ENCODE data around the gene USHBP1.
A peak's percentile ranks its signal among the peaks of the same experiment; 100 is the strongest.
"Not testable (repeated sequence)": the region's sequence is repeated elsewhere in the genome, so short reads cannot be mapped to it uniquely, and the experiment has no call there.

Gene USHBP1

DNA sequence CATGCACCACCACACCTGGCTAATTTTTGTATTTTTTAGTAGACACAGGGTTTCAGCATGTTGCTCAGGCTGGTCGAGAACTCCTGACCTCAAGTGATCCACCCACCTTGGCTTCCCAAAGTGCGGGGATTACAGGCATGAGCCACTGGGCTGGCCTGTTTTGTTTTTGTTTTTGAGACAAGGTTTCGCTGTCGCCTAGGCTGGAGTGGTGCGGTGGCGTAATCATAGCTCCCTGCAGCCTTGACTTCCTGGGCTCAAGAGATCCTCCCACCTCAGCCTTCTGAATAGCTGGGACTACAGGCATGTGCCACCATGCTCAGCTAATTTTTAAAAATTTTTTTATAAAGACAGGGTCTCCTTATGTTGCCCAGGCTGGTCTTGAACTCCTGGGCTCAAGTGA lies 31.0 kb upstream of the USHBP1 start:
- not testable (repeated sequence) for DNase-seq (ENCODE audit: low read depth in 2 of 2)

DNA sequence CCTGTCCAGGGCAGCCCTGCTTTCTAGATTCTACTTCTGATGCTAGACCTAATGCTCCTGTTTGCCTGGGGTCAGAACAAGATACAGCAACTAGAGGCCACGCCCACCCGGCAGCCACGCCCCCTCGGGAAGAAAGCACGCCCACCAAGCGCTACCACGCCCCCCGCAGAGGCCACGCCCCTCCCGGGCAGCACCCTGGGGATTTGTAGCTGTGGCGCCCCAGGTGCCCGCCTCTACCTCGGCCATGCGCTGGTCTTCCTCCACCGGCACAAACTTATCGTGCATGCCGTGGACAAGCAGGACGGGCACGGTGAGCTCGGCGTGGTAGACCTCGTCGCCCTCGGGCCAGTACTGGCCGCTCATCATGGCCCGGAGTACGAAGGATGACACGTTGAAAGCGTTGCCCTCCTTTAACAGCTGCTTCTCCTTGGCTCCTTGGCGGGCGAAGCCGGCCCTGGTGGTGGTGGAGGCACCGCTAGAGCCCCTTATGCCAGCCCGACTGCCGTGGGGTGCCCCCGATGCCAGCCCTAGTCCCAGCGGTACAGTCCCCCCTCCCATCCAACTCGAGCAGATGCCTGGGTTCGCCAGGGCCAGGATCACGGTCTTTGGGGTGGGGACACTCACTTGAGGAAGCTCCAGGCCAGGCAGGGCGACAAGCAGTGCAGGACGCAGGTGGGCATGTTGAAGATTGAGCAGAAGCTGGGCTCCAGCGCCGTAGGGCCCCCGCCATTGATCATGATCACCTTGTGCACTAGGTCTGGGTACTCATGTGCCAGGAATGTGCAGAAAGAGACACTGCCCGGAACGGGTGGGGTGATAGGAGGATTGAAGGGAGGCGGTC lies 29.7 kb upstream of the USHBP1 start:
- DNase-seq (ENCODE audit: low read depth in 2 of 2): peak in 1 of 2 donors; percentile 20

DNA sequence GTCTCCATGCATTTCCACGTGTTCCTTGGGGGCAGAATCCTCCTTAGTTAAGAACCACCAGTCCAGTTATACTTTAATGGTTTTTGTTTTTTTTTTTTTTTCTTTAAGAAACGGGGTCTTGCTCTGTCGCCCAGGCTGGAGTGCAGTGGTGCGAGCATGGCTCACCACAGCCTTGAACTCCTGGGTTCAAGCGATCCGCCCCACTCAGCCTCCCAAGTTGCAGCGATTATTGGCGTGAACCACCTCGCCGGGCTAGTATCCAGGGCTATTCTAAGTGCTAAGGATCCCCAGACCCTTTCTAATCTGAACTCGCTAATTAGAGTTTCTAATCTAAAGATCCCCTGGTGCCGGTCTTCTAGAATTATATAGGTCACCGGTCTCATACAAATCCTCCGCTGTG lies 29.1 kb upstream of the USHBP1 start:
- no peak for DNase-seq (ENCODE audit: low read depth in 2 of 2)

DNA sequence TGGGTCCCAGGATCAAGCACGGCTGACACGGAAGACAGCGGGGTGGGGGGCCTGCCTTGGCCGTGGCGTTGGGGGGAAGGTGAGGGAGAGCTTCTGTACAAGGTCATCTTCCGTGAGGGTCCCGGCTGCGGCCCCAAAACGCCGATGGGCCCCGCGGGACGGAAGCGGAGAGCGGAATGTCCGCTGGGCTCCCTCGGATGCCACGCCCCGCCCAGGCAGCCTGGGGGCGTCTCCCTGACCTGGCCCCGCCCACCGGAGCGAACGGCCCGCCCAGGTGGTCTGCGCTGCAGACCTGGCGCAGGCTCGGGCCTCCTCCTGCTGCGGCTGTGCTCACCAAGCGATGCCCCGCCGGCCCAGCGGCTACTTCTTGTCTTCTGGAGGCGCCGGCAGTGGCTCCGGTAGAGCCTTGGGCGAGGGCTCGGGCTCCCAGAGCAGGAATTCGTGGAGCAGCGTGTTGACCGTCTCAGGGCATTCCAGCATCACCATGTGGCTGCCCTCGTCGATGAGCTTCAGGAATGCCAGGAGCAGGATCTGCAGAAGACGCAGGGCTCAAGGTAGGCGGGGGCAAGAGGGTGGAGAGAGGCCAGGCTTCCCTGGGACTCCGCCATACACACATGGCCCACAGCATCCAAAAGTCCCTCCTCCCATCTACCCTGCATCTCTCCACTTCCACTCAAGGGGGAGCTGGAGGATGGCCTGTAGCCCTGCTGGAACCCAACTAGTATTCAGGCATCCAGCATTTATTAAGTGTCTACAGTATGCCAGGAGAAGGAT lies 27.9 kb upstream of the USHBP1 start:
- peak; percentile 59 to 64 for DNase-seq (ENCODE audit: low read depth in 2 of 2)

DNA sequence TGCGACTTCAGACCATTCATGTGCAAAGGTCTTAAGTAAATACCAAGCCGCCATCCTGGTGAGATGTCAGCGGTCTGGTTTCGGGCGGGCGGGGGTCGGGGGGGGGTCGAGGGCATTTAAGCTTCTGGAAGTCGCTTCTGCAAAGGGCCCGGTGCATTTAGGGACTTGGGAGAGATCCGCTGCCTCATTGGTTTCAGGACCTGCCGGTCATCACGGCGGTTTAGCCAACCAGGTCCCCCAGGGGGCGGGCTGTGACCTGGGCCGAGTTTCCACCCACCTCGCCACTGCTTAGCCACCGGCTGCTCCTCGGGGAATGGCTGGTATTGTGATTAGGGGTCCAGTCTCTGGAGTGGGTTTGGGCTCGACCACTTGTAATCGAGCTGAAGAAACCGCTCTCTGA lies 24.9 kb upstream of the USHBP1 start:
- DNase-seq (ENCODE audit: low read depth in 2 of 2): peak in 1 of 2 donors; percentile 25

DNA sequence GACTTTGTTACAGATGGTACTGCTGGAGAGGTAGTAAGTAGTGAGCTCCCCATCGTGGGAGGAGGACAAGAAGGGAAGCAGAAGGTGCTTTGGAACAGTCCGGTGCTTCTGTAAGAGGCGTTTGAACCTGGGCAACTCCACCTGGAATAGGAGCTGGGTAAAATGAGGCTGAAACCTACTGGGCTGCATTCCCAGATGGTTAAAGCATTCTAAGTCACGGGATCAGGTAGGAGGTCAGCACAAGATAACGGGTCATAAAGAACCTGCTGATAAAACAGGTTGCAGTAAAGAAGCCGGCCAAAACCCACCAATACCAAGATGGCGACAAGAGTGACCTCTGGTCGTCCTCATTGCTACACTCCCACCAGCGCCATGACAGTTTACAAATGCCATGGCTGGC lies 22.2 kb upstream of the USHBP1 start:
- no peak for DNase-seq (ENCODE audit: low read depth in 2 of 2)

DNA sequence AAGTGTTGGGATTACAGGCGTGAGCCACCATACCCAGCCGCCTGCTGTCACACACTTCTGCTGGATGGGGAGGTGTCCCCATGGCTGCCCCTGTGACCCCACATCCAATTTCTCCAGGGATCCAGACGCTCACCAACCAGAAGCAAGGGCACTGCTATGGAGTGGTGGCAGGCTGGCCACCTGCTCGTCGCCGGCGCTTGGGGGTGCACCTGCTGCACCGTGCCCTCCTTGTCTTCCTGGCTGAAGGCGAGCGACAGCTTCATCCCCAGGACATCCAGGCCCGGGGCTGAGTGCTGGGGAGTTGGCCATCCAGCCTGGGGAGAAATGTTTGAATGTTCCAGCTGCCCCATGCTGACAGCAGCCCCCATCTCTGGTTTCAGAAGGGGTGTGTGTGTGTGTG lies 21.7 kb upstream of the USHBP1 start:
- DNase-seq (ENCODE audit: low read depth in 2 of 2): no peak

DNA sequence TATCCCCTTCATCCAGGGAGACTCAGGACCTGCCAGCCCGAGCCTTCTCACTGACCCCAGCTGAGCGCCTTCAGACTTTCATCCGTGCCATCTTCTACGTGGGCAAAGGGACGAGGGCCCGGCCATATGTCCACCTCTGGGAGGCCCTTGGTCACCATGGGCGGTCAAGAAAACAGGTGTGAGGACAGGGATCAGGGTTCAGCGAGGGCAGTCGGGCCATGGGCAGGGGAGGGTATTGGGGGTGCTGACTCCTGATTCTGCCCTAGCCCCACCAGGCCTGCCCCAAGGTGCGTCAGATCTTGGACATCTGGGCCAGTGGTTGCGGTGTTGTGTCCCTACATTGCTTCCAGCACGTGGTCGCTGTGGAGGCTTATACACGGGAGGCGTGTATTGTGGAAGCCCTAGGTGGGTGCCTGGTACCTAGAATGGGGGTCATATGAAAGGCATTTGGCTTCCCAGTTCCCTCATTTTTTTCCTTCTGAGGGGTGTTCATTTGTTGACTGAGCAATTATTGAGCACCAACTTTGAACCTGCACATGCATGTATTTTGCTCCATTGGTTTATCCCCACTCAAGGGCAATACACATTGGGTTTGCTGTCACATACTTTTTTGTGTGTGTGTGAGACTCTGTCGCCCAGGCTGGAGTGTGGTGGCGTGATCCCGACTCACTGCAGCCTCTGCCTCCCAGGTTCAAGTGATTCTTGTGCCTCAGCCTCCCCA lies 21.0 kb upstream of the USHBP1 start:
- no peak for DNase-seq (ENCODE audit: low read depth in 2 of 2)

DNA sequence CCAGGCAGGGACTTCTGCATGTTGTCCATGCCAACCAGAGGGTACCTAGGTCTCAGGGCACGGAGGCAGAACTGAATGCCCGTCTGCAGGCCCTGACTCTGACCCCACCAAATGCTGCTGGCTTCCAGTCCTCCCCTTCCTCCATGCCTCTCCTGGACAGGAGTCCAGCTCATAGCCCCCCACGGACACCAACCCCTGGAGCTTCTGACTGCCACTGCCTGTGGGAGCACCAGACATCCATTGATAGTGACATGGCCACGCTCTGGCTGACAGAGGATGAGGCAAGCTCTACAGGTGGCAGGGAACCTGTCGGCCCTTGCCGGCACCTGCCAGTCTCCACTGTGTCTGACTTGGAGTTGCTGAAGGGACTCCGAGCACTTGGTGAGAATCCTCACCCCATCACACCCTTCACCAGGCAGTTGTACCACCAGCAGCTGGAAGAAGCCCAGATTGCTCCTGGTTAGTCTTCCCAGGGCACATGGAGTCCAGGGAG lies 19.0 kb upstream of the USHBP1 start:
- no peak for DNase-seq (ENCODE audit: low read depth in 2 of 2)

DNA sequence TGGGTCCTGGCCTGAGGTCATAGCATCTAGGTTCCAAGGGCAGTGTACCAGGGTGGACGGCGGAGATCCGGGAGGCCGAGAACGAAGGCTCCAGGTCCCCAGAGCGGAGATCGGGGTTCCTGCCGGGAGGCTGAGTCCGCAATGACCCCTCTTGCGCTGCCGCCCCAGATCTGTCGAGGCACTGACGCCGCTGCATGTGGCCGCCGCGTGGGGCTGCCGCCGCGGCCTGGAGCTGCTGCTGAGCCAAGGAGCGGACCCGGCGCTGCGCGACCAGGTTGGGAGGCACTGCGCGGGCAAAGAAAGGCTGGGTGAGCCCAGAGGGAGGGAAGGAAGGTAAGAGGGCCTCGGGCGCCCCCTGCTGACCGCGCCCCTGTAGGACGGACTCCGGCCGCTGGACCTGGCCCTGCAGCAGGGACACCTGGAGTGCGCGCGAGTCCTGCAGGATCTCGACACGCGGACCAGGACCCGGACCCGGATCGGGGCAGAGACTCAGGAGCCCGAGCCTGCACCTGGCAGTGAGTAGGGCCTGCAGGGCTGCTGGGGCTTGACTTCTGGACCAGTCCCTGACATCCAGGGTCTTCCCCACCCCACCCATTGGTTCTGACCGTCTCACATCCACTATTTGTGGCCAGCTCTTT lies 18.1 kb upstream of the USHBP1 start:
- peak; percentile 45 to 70 for DNase-seq (ENCODE audit: low read depth in 2 of 2)

DNA sequence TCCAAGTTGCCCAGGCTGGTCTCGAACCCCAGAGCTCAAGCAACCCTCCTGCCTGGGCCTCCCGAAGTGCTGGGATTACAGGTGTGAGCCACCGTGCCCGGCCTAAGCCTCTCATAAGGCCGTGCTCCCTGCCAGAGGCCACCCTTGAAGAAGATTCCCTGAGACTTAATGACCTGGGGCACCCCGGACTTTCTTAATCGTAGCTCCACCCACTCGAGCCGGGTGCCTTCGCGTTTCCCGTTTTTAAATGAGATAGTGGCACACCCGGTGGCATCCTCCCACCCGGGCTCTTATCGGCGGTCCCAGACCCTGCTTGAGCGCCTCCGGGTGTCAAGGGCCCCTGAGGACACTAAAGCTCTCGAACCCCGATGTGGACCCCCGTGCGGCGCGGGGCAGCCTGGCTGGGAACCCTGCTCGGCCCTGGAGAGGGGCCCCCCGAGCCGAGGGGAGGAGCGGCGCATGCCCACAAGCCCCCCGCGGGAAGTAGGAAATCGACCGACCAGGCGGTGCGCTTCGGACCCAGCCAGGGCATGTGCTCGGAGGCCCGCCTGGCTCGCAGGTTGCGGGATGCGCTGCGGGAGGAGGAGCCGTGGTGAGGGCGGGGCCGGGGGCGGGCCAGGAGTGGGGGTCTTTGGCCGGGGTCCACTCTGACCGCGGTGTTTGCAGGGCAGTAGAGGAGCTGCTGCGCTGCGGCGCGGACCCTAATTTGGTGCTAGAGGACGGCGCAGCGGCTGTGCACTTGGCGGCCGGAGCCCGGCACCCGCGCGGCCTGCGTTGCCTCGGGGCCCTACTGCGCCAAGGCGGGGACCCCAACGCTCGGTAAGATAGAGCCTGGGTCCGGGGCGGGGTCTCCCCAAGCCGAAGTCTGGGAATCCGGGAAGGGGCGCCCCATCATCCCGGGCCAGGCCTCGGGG lies 17.1 kb upstream of the USHBP1 start, which contains the start of gene ANKLE1:
Gene ANKLE1, plus strand, starts transcription at position 511 of the 914 bp plus-strand sequence. Its CDS starts 20 bp downstream, at position 531.
- DNase-seq (ENCODE audit: low read depth in 2 of 2): peak in 1 of 2 donors; percentile 11

DNA sequence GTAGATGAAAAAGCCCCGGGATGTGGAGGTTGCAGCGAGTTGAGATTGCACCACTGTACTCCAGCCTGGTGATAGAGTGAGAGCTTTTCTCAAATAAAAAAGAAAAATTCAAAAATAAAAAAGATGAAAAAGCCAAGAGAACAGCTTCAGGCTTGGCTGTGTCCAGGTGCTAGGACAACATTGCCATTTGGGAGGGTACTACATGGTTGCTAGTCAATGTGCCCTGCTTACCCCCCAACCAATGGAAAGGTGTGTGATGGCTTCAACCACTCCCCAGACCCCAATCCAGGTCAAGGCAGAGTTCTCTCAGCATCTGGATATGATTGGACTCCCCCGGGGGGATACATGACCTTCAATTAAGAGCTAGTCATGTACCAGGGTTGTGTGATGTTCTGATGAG lies 14.9 kb upstream of the USHBP1 start:
- DNase-seq (ENCODE audit: low read depth in 2 of 2): no peak

DNA sequence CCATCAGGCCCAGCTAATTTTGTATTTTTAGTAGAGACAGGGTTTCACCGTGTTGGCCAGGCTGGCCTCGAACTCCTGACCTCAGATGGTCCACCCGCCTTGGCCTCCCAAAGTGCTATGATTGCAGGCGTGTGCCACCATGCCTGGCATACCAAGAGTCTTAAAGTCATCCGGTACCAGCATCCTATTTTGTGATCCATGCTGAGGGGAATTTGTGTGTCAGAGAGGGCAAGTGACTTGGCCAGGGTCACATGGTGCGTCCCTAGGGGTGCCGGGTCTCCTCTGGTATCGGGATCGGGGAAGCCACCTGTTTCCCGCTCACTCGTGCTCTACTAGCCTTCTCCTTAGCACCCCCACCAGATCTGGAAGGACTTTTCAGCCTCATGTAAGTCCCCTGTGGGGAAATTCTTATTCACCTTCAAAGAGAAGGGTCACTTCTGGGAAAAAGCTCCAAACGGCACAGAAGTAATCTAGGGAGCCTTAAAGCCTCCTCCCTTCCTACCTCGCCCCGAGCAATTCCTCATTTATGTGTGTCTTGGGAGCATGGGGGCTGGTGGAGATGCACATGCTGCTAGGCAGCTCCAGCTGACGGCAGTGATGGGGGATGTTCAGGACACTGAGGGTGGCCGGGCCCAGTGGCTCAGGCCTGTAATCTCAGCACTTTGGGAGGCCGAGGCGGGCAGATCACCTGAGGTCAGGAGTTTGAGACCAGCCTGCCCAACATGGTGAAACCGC lies 11.1 kb upstream of the USHBP1 start:
- no peak for DNase-seq (ENCODE audit: low read depth in 2 of 2)

DNA sequence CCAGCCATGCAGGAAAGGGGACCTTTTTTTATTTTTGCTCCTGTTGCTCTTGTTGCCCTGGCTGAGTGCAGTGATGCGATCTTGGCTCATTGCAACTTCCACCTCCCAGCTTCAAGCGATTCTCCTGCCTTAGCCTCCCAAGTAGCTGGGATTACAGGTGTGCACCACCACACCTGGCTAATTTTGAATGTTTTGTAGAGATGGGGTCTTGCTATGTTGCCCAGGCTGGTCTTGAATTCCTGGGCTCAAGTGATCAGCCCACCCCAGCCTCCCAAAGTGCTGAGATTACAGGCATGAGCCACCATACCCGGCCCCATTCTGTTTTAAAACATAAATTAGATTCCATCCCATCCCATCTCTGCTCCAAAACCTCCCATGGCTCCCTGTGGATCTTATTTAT lies 10.3 kb upstream of the USHBP1 start:
- not testable (repeated sequence) for DNase-seq (ENCODE audit: low read depth in 2 of 2)

DNA sequence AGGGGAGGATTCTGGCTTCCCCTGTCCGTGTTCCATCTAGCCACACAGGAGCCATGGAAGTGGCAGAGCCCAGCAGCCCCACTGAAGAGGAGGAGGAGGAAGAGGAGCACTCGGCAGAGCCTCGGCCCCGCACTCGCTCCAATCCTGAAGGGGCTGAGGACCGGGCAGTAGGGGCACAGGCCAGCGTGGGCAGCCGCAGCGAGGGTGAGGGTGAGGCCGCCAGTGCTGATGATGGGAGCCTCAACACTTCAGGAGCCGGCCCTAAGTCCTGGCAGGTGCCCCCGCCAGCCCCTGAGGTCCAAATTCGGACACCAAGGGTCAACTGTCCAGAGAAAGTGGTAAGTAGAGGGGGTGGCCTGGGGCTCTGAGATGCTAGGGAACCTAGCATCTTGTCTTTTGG lies 4.2 kb upstream of the USHBP1 start:
- no peak for DNase-seq (ENCODE audit: low read depth in 2 of 2)

DNA sequence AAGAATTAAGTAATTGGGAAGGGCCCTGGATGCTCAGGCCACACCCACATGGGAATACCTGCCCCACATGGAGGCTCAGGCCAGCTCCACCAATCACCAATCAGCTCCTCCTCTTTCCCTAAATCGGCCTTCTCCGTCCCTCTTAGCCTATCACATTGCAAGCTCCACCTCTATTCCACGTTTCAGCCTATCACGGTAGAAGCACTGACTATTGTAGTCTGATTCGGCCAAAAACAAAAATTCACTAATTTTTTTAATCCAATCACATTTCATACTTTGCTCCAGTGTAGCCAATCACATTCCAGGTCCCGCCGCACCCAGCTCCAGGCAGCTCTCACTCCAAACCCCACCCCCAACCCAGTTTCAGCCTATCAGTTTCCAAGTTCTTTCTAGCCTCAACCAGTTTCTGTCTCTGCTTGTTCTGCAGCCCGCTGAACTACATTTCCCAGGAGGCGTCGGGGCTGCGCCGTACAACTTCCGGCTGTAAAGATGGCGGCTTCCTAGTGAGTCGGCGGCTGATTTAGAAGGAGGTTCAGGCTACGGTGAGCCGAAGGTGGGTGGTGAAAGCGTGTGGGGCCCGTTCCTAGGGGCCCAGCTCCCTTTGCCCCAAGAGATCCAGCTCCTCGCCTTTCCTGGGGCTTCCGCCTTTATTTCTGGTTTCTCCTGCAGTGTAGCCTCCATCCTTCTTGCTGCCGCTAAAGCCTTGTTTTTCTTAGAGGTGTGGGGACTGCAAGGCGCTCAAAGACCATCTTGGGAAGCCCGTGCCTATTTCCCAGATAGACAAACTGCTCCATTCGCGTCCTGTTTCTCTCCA lies 2.6 kb upstream of the USHBP1 start, which contains the start of gene BABAM1:
Gene BABAM1, plus strand, starts transcription at position 469 of the 814 bp plus-strand sequence. CDS start 1,364 bp downstream, outside the sequence.
- peak; percentile 88 to 93 for DNase-seq (ENCODE audit: low read depth in 2 of 2)

DNA sequence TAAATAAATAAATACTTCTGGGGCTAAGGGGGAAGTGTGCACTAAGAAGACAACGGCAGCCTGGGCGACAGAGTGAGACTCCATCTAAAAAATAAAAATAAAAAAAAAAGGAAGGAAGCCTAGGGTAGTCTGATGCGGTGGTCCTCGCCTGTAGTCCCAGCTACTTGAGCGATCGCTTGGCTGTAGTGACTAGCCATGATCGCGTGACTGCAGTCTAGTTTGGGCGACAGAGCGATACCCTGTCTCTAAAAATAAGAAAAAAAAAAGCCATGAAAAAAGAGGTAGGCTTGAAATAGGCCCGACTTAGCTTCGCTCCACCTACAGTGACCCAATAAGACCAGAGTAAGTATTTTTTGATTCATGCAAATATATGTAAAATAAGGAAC lies 2.0 kb upstream of the USHBP1 start:
- DNase-seq (ENCODE audit: low read depth in 2 of 2): no peak

DNA sequence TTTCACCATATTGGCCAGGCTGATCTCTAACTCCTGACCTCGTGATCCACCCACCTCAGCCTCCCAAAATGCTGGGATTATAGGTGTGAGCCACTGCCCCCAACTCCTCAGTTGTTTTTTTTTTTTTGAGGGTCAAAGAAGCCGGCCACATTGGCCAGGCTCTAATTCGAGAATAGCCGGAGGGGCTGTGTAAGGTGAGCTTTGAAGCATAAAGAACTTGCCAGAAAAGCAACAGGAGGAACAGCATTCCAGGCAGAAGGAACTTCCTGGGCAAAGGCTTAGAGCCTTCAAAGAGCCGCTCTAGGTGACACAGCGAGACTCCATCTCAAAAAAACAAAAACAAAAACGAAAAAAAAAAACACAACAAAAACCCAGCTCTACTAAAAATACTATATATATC lies 1.5 kb upstream of the USHBP1 start:
- DNase-seq (ENCODE audit: low read depth in 2 of 2): no peak
